NT2/D1 (cell line): Measurements from ENCODE around the gene LURAP1L.

ENCODE experiments used
- SUZ12 ChIP-seq: IDR thresholded peaks from 2 replicates; pipeline ENCODE4 v1.6.1; 2011; ENCODE audit not compliant: insufficient read length, insufficient read depth; ENCODE audit errors: extremely low read depth
- ZNF274 ChIP-seq: IDR thresholded peaks from 2 replicates; pipeline ENCODE4 v1.6.1; 2011; ENCODE audit warnings: mild to moderate bottlenecking, low read depth, low read length

GRCh38 chr9:12770261-12770660, 4.6 kb upstream of the LURAP1L start:
- no peak for TF ChIP-seq SUZ12
- no peak for TF ChIP-seq ZNF274
